ENCODE measurements around the gene PRDM16. TPM values are rescaled to one million over a fixed set of nuclear protein-coding genes. Genes with fewer than 3 reads are reported as not detected.

The PRDM16 gene
- total and polyA plus RNA-seq, 2 experiments from 2014 or later, result 41.8 to 55.8 TPM

GRCh38 chr1:3296826-3297225, 227.8 kb downstream of the PRDM16 start:
- no peaks in the 10 kb centered on the region for H3K9me3 ChIP-seq (ENCODE audit: low read depth)
- no peak overlapping the region for H3K27ac ChIP-seq
- TF ChIP-seq CTCF (IDR thresholded peaks at IDR 0.05; ENCODE audit: low read depth, low read length), result no peak
- no peaks in the 10 kb centered on the region for H3K27me3 ChIP-seq
- no peak for DNase-seq (ENCODE audit: low read depth in 1 of 2, low spot score in 1 of 2)
- no peak overlapping the region for H3K4me3 ChIP-seq
- no peaks in the 10 kb centered on the region for H3K36me3 ChIP-seq
- H3K4me1 ChIP-seq (ENCODE audit: low read depth), result peaks cover 31% of the 10 kb centered on the region

- no peak for DNase-seq (ENCODE audit: low read depth in 1 of 2, low spot score in 1 of 2)
- no peak for TF ChIP-seq CTCF (IDR thresholded peaks at IDR 0.05; ENCODE audit: low read depth, low read length)
- Histone ChIP-seq H3K27ac (no peak overlapping the region), H3K4me1 (ENCODE audit: low read depth) (peaks cover 26% of the 10 kb centered on the region), H3K9me3 (ENCODE audit: low read depth) (no peaks in the 10 kb centered on the region), H3K36me3 (no peaks in the 10 kb centered on the region), H3K27me3 (no peaks in the 10 kb centered on the region), H3K4me3 (no peak overlapping the region)
Measured at GRCh38 chr1:3297756-3298155, 228.8 kb downstream of the PRDM16 start.

GRCh38 chr1:3298197-3298596, 229.2 kb downstream of the PRDM16 start:
- H3K4me1 ChIP-seq (ENCODE audit: low read depth), result peaks cover 21% of the 10 kb centered on the region
- DNase-seq (ENCODE audit: low read depth in 1 of 2, low spot score in 1 of 2), result no peak
- no peaks in the 10 kb centered on the region for H3K36me3 ChIP-seq
- H3K9me3 ChIP-seq (ENCODE audit: low read depth), result no peaks in the 10 kb centered on the region
- no peaks in the 10 kb centered on the region for H3K27me3 ChIP-seq
- no peak for TF ChIP-seq CTCF (IDR thresholded peaks at IDR 0.05; ENCODE audit: low read depth, low read length)
- H3K27ac ChIP-seq, result no peak overlapping the region
- H3K4me3 ChIP-seq, result no peak overlapping the region

- no peaks in the 10 kb centered on the region for H3K4me1 ChIP-seq (ENCODE audit: low read depth)
- TF ChIP-seq CTCF (IDR thresholded peaks at IDR 0.05; ENCODE audit: low read depth, low read length), result no peak
- no peak overlapping the region for H3K27ac ChIP-seq
- H3K36me3 ChIP-seq, result no peaks in the 10 kb centered on the region
- H3K4me3 ChIP-seq, result no peak overlapping the region
- no peaks in the 10 kb centered on the region for H3K27me3 ChIP-seq
- no peak for DNase-seq (ENCODE audit: low read depth in 1 of 2, low spot score in 1 of 2)
- H3K9me3 ChIP-seq (ENCODE audit: low read depth), result no peaks in the 10 kb centered on the region
Measured at GRCh38 chr1:3304246-3304645, 235.2 kb downstream of the PRDM16 start.

GRCh38 chr1:3304692-3305091, 235.7 kb downstream of the PRDM16 start:
- TF ChIP-seq CTCF (IDR thresholded peaks at IDR 0.05; ENCODE audit: low read depth, low read length), result no peak
- no peaks in the 10 kb centered on the region for H3K36me3 ChIP-seq
- no peaks in the 10 kb centered on the region for H3K9me3 ChIP-seq (ENCODE audit: low read depth)
- no peak overlapping the region for H3K27ac ChIP-seq
- no peak overlapping the region for H3K4me3 ChIP-seq
- H3K4me1 ChIP-seq (ENCODE audit: low read depth), result no peaks in the 10 kb centered on the region
- DNase-seq (ENCODE audit: low read depth in 1 of 2, low spot score in 1 of 2), result no peak
- H3K27me3 ChIP-seq, result no peaks in the 10 kb centered on the region

GRCh38 chr1:3305156-3305555, 236.2 kb downstream of the PRDM16 start:
- Histone ChIP-seq H3K4me1 (ENCODE audit: low read depth) (peaks cover under 1% of the 10 kb centered on the region), H3K36me3 (no peaks in the 10 kb centered on the region), H3K27me3 (no peaks in the 10 kb centered on the region), H3K4me3 (no peak overlapping the region), H3K27ac (no peak overlapping the region), H3K9me3 (ENCODE audit: low read depth) (no peaks in the 10 kb centered on the region)
- DNase-seq (ENCODE audit: low read depth in 1 of 2, low spot score in 1 of 2), result no peak
- TF ChIP-seq CTCF (IDR thresholded peaks at IDR 0.05; ENCODE audit: low read depth, low read length), result no peak

Data from cardiac muscle cell (in vitro differentiated cells and primary cell).